GM21381 (cell line): ENCODE measurements around the gene NUDT15.
"Not testable (repeated sequence)": the region's sequence is repeated elsewhere in the genome, so short reads cannot be mapped to it uniquely, and the experiment has no call there.

Experiments
- ATAC-seq: cut with Tn5 transposase; IDR thresholded peaks from one replicate; pipeline ENCODE4 v1.9.1; 2021; ENCODE audit warnings: mild to moderate bottlenecking, moderate library complexity; ENCODE audit not compliant: unreplicated experiment

Gene NUDT15

DNA sequence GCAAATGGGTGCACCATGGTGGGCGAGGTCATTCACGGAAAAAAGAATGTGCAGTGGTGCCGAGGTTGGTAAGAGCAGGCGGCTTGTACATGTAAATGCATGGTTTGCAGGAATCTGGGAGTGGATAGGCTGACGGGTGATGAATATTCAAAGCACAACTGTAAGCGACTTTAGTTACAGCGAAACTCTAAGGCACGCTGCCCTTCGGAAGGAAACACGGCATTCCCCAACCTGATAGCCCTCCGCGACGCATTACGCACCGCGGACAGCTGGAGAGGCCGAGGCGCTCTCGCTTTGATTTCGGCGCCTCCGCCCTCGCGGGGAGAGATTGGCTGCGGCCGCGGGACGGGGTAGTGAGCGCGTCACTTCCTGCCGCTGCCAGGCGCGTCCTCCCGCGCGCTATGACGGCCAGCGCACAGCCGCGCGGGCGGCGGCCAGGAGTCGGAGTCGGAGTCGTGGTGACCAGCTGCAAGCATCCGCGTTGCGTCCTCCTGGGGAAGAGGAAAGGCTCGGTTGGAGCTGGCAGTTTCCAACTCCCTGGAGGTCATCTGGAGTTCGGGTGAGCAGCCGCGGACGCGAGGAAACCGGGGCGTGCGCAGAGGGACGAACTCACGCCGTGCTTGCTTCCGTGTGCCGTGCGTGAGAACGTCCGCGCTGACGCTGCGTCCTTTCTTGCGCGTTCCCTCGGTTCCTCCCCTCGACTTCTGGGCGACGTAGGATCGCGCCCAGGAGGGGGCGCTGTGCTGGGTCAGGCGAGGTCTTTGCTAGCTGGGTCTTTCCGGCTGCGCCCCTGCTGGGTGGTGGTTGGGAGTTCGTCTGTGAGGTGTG, at the start of gene NUDT15:
Gene NUDT15, plus strand, starts transcription at position 381 of the 828 bp plus-strand sequence. Its CDS starts 21 bp downstream, at position 402.
- ATAC-seq = peak; percentile 90

DNA sequence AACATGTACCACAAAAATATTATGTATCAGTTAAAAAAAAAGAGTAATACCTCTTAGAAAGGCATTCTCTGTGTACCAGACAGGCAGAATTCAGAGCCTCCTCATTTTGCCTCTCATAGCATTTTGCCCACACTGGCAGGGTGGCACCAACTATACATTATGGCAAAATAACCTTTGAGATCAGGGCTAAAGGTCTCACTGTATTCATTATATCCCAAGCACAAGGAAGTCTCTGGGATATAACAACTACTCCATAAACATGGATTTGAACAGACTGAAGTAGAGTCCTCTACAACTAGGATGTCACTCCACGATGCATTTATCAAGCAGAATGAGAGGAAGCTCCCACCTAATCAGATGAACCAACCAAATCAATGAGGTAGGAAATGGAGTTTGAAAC, 47.1 kb upstream of the NUDT15 start:
- ATAC-seq = no peak

DNA sequence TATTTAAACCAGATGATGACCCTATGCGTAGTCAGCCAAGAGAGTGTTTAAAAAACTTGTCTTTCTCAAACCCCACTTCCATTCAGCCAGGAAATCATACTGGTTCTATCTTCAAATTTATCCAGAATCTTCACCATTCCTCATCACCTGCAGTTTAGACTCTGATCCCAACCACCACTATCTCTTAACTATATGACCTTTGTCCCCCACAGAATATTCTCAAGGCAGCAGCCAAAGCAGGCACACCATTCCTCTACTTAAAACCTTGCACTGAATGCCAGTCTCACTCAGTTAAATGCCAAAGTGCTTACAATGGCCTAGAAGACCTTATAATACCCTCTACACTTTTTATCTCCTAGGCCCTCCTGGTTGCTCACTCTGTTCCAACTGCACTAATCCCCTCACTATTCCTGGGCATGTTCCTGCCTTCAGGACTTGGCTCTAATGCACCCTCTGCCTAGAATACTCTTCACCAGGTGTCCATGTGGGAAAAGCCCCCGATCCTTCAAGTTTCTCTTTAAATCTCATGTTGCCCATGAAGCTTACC, 46.5 kb upstream of the NUDT15 start:
- ATAC-seq = no peak

DNA sequence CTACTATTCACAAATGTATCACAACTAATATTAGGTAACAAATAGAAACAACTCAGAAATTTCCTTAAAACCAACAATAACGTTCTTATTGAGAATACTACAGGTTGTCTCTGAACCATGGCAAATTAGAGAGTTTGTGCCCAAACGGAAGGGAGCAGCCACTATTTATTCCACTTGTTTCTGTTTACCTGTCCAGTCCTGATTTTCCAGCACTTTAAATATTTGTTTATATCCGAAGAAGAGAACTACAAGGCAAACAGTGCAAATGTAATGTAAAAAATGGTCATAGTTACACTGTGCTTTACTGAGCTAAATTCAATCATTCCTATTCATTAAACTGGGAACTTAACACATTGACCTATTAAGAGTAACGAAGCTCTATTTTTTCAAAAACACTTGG, 45.7 kb upstream of the NUDT15 start:
- no peak for ATAC-seq

DNA sequence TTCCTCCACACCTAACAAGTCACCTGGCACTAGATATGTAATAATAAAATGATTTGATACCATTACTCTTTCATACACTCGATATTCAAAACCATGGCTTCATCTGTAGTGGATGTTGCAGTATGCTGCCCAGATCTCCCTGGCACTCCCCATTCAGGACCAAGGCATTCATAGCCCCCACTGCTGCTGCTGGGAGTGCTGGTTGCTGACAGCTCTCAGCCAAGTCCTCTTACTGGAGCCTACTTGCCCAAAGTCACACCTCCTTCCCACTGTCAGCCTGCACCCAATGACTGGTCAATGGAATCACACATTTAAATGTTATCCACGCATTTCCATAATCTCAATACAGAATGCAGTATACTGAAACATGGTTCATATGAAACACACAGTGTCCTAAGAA, 40.1 kb upstream of the NUDT15 start:
- ATAC-seq = no peak

DNA sequence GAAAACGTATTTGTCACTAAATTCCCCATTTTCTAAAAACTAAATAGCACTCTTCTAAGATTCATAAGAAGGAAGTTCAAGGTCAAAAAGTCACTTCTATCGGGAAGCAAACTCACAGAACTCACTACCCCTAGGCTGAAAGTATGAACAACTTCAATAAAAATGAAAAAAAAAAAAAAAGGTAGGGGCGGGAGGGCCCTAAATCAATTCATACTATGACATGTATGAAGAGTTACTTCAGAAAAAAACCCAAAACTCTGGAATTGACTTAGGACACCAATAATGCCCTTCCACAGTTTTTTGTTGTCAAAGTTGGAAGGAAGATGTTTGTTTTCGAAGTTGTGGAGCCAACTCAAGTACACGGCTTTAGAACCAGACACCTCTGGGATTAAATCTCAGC, 37.6 kb upstream of the NUDT15 start:
- ATAC-seq = no peak

DNA sequence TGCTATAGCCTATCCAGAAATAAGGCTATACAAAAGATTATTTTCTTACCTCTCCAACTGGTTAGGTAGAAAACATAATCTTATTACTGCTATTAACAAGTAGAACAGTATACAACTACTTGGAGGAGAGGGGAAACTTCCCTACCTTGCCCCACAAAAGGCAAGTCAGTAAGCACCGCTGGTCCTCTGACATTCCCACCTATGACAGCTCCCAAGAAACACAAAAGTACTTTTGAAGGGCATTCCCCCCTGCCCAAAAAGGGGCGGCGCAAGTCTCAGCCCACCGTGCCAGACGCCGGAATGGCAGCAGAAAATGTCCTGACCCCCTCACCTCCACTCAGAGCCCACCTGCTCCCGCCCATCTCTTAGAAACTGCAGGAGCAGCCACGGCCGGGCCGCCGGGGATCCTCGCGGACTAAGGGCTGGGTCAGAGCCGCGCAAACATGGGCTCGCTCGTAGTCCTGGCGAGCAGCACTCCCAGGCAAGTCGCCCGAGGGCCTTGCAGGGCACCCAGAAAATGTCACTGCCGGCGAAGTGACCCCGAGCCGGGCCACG, 36.9 kb upstream of the NUDT15 start:
- ATAC-seq = peak; percentile 37

DNA sequence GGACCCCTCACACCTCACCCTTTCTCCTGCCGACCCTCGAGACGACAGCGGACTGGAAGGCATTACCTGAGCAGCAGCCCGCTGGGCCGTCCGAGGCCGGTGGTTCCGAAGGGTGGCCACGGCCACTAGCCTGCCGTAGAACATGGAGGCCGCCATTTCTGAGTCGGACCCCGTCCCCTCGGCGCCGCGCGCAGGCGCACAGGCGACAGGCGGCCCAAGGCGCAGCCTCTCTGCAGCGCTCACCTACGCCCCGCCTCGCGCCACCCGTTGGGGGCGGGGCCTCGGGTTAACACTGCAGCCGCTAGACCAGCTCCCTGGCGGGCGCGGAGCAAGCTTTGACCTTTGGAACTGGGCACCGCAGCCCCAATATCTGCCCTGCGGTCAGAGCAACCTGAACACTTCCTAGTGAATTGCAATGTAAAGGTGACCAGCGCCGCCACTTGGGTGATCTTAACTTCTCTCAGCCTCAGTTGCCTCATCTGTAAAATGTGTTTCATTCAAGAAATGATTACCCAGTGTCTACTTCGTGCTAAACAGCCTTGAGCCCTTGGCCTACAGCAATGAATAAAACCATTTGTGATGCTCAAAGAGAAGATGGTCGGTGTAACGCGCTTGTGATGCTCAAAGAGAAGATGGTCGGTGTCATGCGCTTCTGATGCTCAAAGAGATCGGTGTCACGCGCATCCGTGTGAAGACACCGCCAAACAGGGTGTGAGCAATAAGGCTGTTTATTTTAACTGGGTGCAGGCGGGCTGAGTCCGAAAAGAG, 36.2 kb upstream of the NUDT15 start, which contains the start of gene SUCLA2:
Gene SUCLA2, minus strand, starts transcription at position 160 of the 768 bp plus-strand sequence. Its CDS starts 4 bp downstream, at position 156.
- ATAC-seq = peak; percentile 98

DNA sequence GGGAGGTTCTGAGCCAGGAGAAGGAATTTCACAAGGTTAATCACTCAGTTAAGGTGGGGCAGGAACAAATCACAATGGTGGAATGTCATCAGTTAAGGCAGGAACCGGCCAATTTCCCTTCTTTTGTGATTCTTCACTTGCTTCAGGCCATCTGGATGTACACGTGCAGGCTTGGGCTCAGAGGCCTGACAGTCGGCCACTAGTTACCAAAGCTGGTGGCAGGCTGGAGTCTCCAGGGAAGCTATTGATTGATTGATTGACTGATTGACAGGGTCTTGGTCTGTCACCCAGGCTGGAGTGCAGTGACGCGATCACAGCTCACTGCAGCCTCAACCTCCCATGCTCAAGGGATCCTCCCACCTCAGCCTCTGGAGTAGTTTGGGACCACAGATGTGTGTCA, 35.5 kb upstream of the NUDT15 start:
- not testable (repeated sequence) for ATAC-seq

DNA sequence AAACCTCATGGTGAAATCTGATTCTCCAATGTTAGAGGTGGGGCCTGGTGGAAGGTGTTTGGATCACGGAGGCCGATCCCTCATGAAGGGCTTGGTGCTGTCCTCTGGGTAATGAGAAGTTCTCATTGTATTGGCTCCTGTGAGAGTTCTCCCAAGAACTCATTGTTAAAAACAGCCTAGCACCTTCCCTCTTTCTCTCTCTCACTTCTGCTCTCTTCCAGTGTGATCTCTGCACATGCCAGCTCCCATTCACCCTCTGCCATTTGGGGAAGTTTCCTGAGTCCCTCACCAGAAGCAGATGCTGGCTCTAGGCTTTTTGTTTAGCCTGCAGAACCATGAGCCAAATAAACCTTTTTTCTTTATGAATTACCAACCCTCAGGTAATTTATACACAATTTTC, 33.3 kb upstream of the NUDT15 start:
- ATAC-seq = no peak

DNA sequence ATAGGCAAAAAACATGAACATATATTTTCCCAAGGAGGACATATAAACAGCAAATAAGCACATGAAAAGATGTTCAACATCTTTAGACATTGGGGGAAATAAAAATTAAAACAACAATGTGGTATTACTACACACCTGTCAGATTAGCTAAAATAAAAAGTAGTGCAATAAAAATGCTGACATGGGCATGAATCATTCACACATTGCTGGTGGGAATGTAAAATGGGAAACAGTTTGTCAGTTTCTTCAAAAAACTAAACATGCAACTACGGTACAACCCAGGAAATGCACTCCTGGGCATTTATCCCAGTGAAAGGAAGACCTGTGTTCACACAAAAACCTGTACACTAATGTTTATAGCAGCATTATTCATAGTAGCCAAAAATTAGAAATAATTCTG, 31.1 kb upstream of the NUDT15 start:
- no peak for ATAC-seq

DNA sequence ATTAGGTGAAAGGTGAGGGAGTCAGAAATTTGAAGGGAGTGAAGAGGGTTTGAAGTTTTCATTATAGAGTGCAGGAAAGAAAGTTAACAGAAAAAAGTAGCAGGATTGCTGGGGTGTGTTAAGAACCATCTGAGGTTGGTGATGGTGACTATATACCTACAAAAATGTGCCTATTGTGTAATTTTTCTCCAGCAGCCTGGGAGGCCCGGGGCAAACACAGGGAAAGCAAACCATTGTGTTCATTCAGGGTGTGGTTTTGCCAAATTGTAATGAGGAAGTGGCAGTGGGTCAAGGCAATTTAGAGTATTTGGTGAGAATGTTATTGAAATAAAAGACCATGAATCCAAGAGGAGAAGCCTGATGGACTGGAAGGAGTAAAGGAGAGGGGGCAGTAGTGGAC, 28.2 kb upstream of the NUDT15 start:
- ATAC-seq = no peak

DNA sequence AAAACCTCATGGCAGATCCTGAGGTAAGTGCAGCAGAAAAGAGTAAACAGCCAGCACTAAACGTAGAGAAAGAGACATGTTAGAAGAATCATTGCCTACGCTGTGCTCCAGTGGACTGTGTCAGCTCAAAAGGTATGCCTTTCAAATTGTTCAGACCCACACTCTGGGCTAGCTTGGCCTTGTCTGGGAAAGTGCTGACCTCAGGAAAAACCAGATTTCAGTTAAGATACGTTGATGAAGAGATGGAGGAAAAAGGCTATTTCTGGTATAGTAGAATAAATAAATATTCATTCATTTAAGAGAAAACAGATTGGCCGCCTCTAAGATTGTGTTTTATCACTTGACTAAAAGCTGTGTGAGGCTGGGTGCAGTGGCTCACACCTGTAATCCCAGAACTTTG, 26.8 kb upstream of the NUDT15 start:
- no peak for ATAC-seq

DNA sequence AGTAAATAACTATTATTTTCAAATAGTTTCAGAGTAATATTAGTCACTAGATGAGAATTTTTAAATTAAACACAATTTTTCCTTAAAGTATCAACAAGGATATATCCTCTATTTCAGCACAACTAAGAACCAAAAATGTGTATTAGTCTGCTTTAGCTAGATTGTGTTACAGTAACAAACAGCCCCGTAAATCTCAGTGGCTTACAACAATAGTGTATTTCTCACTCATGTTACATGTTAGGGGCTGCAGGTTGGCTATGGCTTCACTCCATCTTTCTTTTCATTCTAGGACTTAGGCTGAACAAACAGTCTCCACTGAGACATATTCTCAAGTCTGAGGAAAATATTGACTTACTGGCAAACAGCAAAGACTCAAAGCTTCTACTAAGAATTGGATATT, 24.9 kb upstream of the NUDT15 start:
- no peak for ATAC-seq

DNA sequence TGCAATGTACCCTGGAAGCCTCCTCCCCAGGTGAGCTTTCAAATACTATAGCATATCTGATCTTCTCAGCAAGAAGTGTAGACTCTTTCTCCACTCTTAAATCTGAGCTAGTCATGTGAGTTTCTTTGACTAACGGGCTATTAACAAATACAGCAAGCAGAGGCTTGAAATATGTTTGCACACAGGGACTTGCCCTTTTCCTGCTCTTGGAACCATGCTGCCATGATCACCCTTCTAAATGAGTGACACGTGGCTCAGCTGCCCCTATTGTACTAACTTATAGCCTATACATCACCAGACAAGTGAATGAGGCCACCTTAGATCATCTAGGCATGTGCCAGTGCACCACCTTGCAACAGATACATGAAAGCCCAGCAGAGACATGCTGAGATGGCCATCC, 23.2 kb upstream of the NUDT15 start:
- ATAC-seq = no peak

DNA sequence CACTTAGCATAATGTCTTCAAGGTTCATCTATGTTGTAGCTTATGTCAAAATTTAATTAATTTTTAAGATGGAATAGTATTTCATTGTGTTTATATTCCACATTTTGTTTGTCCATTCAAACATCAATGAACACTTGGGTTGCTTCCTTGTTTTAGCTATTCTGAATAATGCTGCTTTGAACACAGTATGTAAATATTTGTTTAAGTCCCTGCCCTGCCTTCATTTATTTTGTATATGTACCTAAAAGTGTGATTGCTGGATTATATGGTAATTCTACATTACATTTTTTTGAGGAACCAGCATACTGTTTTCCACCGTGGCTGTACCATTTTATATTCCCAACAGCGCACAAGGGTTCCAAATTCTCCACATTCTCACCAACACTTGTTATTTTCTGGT, 18.9 kb upstream of the NUDT15 start:
- ATAC-seq = no peak

DNA sequence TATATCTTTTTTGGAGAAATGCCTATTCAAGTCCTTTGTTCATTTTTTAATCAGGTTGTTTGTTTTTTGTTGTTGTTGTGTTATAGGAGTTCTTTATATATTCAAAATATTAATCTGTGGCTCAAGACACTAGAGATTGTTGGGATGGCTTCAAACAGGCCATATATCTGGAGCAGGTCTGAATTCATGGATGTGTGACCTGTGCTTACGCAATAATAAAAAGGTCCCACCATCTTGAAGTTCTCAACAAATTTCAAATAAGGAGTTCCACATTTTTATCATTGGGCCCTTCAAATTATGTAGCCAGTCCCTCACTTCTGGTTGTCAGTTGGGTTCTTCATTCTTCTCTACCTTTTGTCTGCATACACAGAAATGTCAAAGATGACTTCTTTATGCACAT, 17.7 kb upstream of the NUDT15 start:
- no peak for ATAC-seq

DNA sequence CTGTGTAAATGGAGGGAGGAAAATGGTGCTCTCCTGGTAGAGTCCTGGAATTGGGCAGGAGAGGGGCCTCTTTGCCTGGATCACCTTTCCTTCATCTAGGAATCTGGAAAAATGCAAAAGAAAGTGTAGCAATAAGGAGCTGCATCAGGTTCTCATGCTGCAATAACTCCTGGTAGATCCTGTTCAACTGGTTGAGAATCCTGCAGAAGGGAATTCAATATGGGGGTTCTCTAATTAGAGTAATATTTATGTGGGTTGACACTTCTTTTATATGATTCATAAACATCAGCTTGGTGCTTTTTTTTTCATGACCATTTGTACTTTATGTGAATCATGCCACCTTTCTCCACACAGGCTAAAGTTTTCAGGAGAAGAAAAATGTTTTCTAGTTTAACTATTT, 9.5 kb upstream of the NUDT15 start:
- ATAC-seq = no peak

DNA sequence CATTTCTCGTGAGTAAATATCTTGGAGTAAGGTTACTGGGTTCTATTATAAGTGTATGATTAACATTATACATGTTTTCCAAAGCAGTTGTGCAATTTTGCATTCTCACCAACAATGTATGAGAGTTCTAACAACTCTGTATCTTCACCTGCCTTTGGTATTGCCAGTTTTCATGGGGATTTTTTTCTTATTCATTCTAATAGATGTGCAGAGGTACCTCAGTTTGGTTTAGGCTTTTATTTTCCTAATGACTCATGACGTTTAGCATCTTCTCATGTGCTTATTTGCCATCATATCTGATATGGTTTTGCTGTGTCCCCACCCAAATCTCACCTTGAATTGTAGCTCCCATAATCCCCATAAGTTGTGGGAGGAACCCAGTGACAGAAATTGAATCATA, 7.7 kb upstream of the NUDT15 start:
- no peak for ATAC-seq

DNA sequence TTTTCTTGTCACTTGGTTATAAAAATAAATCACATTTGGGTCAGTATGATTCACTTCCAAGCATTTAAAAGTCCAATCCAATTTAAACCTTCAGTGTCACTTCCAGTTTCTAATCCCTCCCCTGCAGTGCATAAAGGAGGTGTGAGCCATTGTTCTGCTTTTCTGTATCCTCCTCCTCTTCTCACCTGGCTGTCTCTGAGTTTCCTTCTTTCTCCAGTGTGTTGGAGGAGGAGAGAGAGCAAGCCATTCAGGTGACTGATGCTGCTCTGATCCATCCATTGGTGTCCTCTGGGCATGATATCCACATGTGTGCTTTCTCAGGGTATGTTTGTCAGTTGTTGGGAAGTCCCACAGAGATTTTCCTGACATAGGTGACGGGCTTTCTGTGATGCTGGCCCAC, 1.2 kb downstream of the NUDT15 start:
- ATAC-seq = no peak

DNA sequence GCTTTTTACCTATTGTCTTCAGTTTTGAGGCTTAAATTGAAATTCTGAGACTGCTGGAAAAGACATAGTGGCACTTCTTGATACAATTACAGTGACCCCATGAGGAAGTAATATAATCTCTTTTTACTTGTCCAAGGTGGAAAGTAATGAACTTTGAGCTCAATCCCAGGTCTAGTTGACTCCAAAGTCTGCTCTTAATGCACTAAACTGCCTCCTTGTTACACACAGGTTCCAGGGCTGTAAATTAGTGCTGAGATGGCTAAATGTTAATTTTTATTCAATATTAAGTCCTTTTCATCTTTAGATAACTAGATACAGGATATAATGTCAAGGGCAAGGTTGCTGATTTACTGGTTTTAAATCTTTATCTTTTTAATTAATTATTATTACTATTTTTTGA, 2.5 kb downstream of the NUDT15 start:
- ATAC-seq = no peak

DNA sequence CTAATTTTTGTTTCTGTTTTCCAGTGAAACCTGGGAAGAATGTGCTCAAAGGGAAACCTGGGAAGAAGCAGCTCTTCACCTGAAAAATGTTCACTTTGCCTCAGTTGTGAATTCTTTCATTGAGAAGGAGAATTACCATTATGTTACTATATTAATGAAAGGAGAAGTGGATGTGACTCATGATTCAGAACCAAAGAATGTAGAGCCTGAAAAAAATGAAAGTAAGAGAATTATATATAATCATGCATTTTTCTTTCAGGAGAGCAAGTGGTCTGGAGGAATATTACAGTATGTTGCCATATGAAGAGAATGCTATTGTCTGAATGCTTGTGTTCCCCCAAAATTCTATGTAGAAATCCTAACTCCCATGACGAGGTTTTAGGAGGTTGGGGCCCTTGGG, 3.4 kb downstream of the NUDT15 start:
- no peak for ATAC-seq
